GM12874 (cell line): Measurements from ENCODE around the gene HOXB2.

Experiments
- TF ChIP-seq, protein P1 (sequence below): IDR thresholded peaks from 2 replicates; pipeline ENCODE4 v1.5.1; 2011; ENCODE audit warnings: low read depth, mild to moderate bottlenecking, control low read depth, low read length, moderate library complexity; ENCODE audit not compliant: insufficient read depth

HOXB2 gene

DNA sequence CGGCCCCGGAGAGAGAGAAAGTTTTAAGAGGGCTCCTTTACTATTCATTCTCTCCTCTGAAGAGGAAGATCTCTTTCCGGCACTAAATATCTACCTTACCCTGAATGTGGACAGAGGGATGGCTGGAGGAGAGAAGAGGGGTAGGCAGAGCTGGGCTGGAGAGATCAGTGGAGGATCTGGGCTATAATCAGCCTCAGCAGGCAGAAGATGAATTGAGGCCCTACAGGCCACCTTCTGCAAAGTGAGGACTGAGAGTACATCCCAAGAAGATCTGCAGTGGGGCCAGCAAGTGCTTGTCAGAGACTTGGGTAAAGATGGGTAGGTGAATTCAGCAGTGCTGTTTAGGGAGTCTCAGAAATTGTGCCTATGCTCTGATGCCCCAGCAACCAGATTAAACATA is 7.6 kb downstream of the HOXB2 start:
- TF ChIP-seq, protein P1, sequence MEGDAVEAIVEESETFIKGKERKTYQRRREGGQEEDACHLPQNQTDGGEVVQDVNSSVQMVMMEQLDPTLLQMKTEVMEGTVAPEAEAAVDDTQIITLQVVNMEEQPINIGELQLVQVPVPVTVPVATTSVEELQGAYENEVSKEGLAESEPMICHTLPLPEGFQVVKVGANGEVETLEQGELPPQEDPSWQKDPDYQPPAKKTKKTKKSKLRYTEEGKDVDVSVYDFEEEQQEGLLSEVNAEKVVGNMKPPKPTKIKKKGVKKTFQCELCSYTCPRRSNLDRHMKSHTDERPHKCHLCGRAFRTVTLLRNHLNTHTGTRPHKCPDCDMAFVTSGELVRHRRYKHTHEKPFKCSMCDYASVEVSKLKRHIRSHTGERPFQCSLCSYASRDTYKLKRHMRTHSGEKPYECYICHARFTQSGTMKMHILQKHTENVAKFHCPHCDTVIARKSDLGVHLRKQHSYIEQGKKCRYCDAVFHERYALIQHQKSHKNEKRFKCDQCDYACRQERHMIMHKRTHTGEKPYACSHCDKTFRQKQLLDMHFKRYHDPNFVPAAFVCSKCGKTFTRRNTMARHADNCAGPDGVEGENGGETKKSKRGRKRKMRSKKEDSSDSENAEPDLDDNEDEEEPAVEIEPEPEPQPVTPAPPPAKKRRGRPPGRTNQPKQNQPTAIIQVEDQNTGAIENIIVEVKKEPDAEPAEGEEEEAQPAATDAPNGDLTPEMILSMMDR: no peak

DNA sequence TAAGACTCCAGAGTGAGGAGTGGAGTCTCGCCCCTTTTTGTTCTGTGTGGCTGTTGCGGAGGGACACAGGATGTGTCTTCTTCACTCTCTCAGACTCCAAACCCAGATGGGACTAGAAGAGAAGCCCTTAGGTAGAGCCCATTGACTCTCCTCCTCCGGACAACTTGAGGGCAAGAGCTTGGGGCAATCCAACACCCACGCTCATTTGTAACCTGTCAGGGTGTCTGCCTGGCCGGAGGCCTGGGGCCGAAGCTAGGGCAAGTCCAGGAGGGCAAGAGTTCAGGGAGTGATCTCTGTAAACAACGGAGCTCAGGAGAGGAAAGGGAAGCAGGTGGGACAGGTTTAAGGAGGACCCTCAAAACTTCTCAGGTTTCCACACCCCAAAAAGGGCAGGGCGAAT is 12.6 kb downstream of the HOXB2 start:
- TF ChIP-seq, protein P1: no peak

DNA sequence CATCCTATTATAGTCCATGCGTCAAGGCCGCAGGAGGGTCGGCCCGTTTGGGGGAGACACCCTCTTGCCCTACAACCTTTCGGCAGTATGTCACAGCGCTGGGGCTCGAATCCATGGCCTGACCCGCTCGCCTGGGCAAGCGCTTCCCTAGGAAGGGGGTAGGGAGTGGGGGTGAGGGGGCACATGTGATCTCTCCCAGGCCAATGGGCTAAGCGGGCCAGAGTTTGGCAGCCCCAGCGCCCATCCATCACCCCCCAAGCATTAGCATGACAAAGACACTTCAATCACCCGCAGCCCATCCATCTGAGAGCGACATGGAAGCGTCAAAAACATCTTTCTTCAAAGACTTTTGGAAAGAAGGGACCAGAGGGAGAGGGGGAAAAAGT is 14.0 kb downstream of the HOXB2 start, which contains the start of gene HOXB1:
Gene HOXB1, minus strand, starts transcription at position 125 of the 386 bp plus-strand sequence. Its CDS starts 107 bp downstream, at position 18.
- TF ChIP-seq, protein P1: no peak

DNA sequence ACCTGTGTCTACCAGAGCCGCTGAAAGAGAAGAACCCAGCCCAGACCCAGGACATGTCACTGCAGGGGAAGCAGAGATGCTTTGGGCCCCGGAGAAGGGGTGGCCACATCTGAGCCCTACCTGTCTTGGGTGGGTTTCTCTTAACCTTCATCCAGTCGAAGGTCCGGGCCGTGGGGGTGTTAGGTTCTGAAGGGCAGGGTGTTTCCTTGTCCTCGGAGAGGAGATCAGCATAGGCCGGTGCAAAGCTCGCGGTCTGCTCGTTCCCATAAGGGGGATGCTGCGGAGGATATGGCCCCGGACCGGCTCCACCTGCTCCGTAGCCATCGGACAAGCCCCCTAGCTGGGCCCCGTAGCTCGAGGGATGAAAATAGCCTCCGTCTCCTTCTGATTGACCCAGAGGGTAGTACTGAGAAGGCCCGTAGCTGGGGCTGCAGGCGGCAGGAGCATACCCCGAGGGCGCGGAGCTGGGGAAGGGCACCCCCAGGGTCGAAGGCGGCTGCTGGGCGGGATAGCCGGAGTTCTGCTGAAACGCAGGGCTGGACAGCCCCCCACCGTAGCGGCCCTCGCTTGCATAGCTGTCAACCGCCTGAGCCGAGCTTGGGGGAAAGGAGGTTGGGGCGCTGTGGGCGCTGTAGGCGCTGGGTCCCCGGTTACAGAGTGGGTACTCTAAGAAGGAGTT is 14.6 kb downstream of the HOXB2 start:
- TF ChIP-seq, protein P1: no peak

DNA sequence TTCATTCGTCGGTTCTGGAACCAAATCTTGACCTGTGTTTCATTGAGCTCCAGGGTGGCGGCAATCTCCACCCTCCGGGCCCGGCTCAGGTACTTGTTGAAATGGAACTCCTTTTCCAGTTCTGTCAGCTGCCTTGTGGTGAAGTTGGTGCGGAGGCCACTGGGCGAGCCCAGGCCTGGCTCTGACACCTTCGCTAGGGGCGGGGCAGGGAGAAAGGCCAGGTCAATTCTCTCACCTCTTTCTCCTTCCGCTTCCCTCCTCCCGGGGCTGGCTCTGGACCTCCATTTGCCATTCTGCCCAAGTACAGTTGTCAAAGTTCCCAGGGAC is 15.3 kb downstream of the HOXB2 start:
- TF ChIP-seq, protein P1: no peak

DNA sequence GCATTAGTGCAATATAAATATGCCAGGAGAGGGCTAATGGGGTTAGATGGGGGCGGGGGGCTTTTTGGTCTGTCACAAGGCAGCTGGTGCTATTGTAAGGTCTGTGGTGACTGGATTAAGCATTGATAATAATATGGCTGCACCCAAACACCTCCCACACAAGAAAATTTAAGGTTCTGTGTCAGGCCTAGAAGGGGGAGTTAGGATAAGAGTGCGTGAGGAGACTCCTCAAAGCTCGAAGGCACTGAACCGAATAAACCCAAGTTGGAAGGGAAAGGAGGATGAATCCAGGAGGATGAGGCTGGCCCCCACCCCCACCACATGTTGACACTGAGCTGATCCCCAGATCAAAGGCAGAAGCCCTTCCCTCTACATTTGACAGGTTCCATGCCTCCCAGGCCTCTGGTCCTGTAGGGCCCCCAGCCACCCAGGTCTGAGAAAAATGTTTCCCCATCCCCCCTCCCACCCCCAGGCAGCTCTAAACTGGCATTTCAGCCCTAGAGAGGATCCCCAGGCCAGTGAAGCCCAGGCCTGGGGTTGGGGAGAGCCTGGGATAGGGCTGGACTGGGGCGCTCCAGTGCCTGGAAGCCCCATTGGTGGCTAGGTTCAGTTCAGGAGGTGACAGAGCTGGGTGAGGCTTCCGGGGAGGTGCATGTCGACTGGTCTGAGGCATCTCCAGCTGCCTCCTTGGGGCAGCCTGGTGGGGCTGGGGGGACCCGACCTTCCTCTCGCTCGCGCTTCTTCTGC is 15.8 kb downstream of the HOXB2 start:
- TF ChIP-seq, protein P1: no peak

DNA sequence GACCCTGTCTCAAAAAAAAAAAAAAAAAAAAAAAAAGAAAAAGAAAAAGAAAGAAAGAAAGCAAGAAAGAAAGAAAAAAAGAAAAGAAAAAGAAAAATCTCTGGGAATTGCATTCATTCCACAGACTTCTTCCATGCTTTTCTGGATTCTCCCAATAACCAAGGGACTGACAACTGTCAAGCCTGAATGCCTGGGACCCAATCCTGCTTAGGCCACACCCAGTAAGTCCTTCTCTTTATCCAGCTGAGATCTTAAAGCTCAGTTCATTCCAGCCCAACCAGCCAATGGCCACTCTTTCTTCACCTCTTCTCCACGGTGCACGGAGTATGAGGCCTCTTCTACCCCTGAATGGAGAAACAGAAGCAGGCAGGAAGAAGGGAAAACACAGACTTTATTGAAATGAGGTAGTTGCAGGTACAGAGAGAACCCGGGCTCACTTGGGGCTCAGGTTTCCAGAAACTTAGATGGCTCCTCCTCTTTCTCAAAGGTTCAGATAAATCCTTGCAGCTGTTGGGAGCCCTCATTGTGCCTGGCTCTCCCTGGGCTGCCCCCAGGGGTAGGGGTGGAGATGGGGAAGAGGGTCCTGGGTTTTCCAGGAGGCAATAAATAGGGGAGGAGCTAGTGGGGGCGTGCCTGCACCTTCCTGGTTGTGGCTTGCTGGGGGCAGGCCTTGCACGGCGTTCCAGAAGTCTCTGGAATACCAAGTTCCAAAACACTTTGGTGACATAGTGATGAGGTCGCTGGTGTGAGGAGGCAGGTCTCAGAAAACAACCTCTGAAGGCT is 16.6 kb downstream of the HOXB2 start:
- TF ChIP-seq, protein P1: no peak
